GM12891 (cell line): ENCODE measurements around the gene CHI3L1.
A peak's percentile ranks its signal among the peaks of the same experiment; 100 is the strongest.

Experiments
- DNase-seq: peaks from one replicate; pipeline ENCODE4 v3.0.0; 2011; ENCODE audit warnings: low spot score; ENCODE audit not compliant: insufficient read length
- FAIRE-seq: peaks from 2 replicates; lab custom pipeline; 2011; peaks lifted over from hg19 to GRCh38; lab: Jason Lieb, UNC
- PAX5 ChIP-seq: IDR thresholded peaks from 2 replicates; pipeline ENCODE4 v1.6.1; 2011; ENCODE audit warnings: low read length, moderate library complexity, mild to moderate bottlenecking; ENCODE audit not compliant: insufficient read depth, severe bottlenecking
- POLR2A ChIP-seq: IDR thresholded peaks from 2 replicates; pipeline ENCODE4 v1.6.1; 2011; ENCODE audit warnings: low read depth, low read length, control low read depth
- POLR2AphosphoS5 ChIP-seq: IDR thresholded peaks from 2 replicates; pipeline ENCODE4 v1.6.1; 2011; ENCODE audit warnings: low read depth, low read length, control low read depth
- POU2F2 ChIP-seq: IDR thresholded peaks from 2 replicates; pipeline ENCODE4 v1.6.1; 2011; ENCODE audit warnings: low read depth, mild to moderate bottlenecking, control low read depth, low read length, moderate library complexity
- SPI1 ChIP-seq: IDR thresholded peaks from 2 replicates; pipeline ENCODE4 v1.6.1; 2011; ENCODE audit warnings: low read depth, low read length, control low read depth
- TAF1 ChIP-seq: IDR thresholded peaks from 2 replicates; pipeline ENCODE4 v1.6.1; 2011; ENCODE audit warnings: low read depth, low read length, control low read depth

CHI3L1 gene

GRCh38 chr1:203181586-203182386, 4.7 kb downstream of the CHI3L1 start:
- DNase-seq (no peak), FAIRE-seq (no peak)
- TF ChIP-seq POLR2A, result no peak
- no peak for TF ChIP-seq PAX5
- TF ChIP-seq POLR2AphosphoS5, result no peak
- no peak for TF ChIP-seq TAF1
- no peak for TF ChIP-seq POU2F2
- no peak for TF ChIP-seq SPI1

- TF ChIP-seq SPI1, result no peak
- no peak for TF ChIP-seq POLR2A
- no peak for TF ChIP-seq POU2F2
- no peak for TF ChIP-seq PAX5
- no peak for TF ChIP-seq TAF1
- TF ChIP-seq POLR2AphosphoS5, result no peak
- FAIRE-seq (no peak), DNase-seq (no peak)
Observed at GRCh38 chr1:203180611-203181330, 5.7 kb downstream of the CHI3L1 start.

GRCh38 chr1:203179667-203180005, 6.9 kb downstream of the CHI3L1 start:
- DNase-seq, result no peak
- no peak for TF ChIP-seq SPI1
- TF ChIP-seq POLR2AphosphoS5, result no peak
- TF ChIP-seq POU2F2, result no peak
- no peak for TF ChIP-seq TAF1
- no peak for FAIRE-seq

- FAIRE-seq (no peak), DNase-seq (no peak)
- TF ChIP-seq POLR2AphosphoS5, result no peak
- no peak for TF ChIP-seq SPI1
- TF ChIP-seq POLR2A, result no peak
- TF ChIP-seq PAX5, result no peak
- TF ChIP-seq POU2F2, result no peak
- no peak for TF ChIP-seq TAF1
Observed at GRCh38 chr1:203178821-203179666, 7.5 kb downstream of the CHI3L1 start.

GRCh38 chr1:203178083-203178482, 8.4 kb downstream of the CHI3L1 start:
- DNase-seq, result no peak
- no peak for FAIRE-seq
- TF ChIP-seq POLR2AphosphoS5, result no peak
- TF ChIP-seq PAX5, result no peak
- TF ChIP-seq POLR2A, result no peak
- TF ChIP-seq SPI1, result no peak
- TF ChIP-seq POU2F2, result no peak

- no peak for DNase-seq
- TF ChIP-seq PAX5 (no peak), POLR2A (no peak), SPI1 (no peak), POU2F2 (no peak), POLR2AphosphoS5 (no peak), TAF1 (no peak)
- no peak for FAIRE-seq
Observed at GRCh38 chr1:203177470-203178039, 8.9 kb downstream of the CHI3L1 start.

GRCh38 chr1:203177036-203177405, 9.5 kb downstream of the CHI3L1 start:
- FAIRE-seq (no peak), DNase-seq (no peak)
- TF ChIP-seq SPI1 (no peak), POU2F2 (no peak), POLR2AphosphoS5 (no peak), POLR2A (no peak), PAX5 (no peak), TAF1 (no peak)

- FAIRE-seq (no peak), DNase-seq (no peak)
- TF ChIP-seq POLR2A (no peak), TAF1 (no peak), POLR2AphosphoS5 (no peak), SPI1 (no peak), PAX5 (no peak), POU2F2 (no peak)
Observed at GRCh38 chr1:203176273-203177035, 10.1 kb downstream of the CHI3L1 start.

GRCh38 chr1:203175827-203176241, 10.7 kb downstream of the CHI3L1 start:
- DNase-seq, result no peak
- TF ChIP-seq SPI1 (peak; percentile 64), POLR2A (no peak)
- FAIRE-seq, result peak; percentile 28
